HEK293T (cell line): ENCODE measurements around the gene INVS.

Source experiments
- BHLHE40 ChIP-seq: fragments of 450-650 bp; IDR thresholded peaks from 2 replicates; pipeline ENCODE4 v1.6.1; 2016; ENCODE audit warnings: mild to moderate bottlenecking, moderate library complexity, borderline replicate concordance
- CTBP1 ChIP-seq: fragments of 450-650 bp; IDR thresholded peaks from 2 replicates; pipeline ENCODE4 v1.6.1; 2016; ENCODE audit warnings: borderline replicate concordance
- ELF4 ChIP-seq: fragments of 450-650 bp; IDR thresholded peaks from 2 replicates; pipeline ENCODE4 v1.6.1; 2017; ENCODE audit warnings: antibody characterized with exemption
- FOXA1 ChIP-seq: fragments of 450-650 bp; IDR thresholded peaks from 2 replicates; pipeline ENCODE4 v1.6.1; 2016; ENCODE audit warnings: mild to moderate bottlenecking
- FOXK2 ChIP-seq: fragments of 450-650 bp; IDR thresholded peaks from 2 replicates; pipeline ENCODE4 v1.6.1; 2016; ENCODE audit warnings: mild to moderate bottlenecking
- FOXM1 ChIP-seq: fragments of 450-650 bp; IDR thresholded peaks from 2 replicates; pipeline ENCODE4 v1.6.1; 2017; ENCODE audit warnings: mild to moderate bottlenecking, borderline replicate concordance
- HDGF ChIP-seq: fragments of 450-650 bp; IDR thresholded peaks from 2 replicates; pipeline ENCODE4 v1.6.1; 2017; ENCODE audit warnings: antibody characterized with exemption, borderline replicate concordance
- L3MBTL2 ChIP-seq: fragments of 450-650 bp; conservative IDR thresholded peaks from 2 replicates; pipeline ENCODE4 v1.6.1; 2016; ENCODE audit warnings: mild to moderate bottlenecking
- LEF1 ChIP-seq: fragments of 450-650 bp; IDR thresholded peaks from 2 replicates; pipeline ENCODE4 v1.6.1; 2017; ENCODE audit warnings: mild to moderate bottlenecking, borderline replicate concordance
- SP1 ChIP-seq: fragments of 450-650 bp; IDR thresholded peaks from 2 replicates; pipeline ENCODE4 v1.6.1; 2017
- SUZ12 ChIP-seq: fragments of 450-650 bp; IDR thresholded peaks from 2 replicates; pipeline ENCODE4 v1.6.1; 2016; ENCODE audit warnings: mild to moderate bottlenecking
- TARDBP ChIP-seq: fragments of 450-650 bp; IDR thresholded peaks from 2 replicates; pipeline ENCODE4 v1.6.1; 2016
- ZNF384 ChIP-seq: fragments of 450-650 bp; IDR thresholded peaks from 2 replicates; pipeline ENCODE4 v1.6.1; 2016

- TF ChIP-seq FOXK2 = no peak
- TF ChIP-seq HDGF = no peak
- no peak for TF ChIP-seq FOXM1
- no peak for TF ChIP-seq LEF1
- no peak for TF ChIP-seq FOXA1
- TF ChIP-seq ZNF384 = no peak
- no peak for TF ChIP-seq BHLHE40
- no peak for TF ChIP-seq CTBP1
- no peak for TF ChIP-seq L3MBTL2
- no peak for TF ChIP-seq SP1
- no peak for TF ChIP-seq SUZ12
- TF ChIP-seq ELF4 = no peak
- TF ChIP-seq TARDBP = no peak
These were observed 32.2 kb downstream of the INVS start for GRCh38 chr9:100131216-100131615.
